HL-60 (cell line): ENCODE data around the gene PABPC1L.

Experiments used
- DNase-seq, 2 experiments: peaks; one replicate each; pipeline ENCODE4 v3.0.0-alpha.2; 2010 to 2020; ENCODE audit warnings: low read depth in 1 of 2, low spot score in 1 of 2
- H3K27ac ChIP-seq: fragments of 250-450 bp; sonication (Bioruptor Pico); replicated peaks from 2 replicates; pipeline ENCODE4 v1.5.1; 2020; ENCODE audit warnings: mild to moderate bottlenecking, moderate library complexity
- H3K27me3 ChIP-seq: fragments of 250-450 bp; sonication (Bioruptor Pico); 2 replicates; pipeline ENCODE4 v1.5.1; 2021; ENCODE audit warnings: mild to moderate bottlenecking, moderate library complexity; ENCODE audit not compliant: insufficient read depth, poor library complexity, severe bottlenecking
- H3K4me3 ChIP-seq: replicated peaks from 2 replicates; pipeline ENCODE4 v1.5.1; 2011; ENCODE audit warnings: mild to moderate bottlenecking, control low read depth, low read length; ENCODE audit not compliant: insufficient read depth
- GABPA ChIP-seq: IDR thresholded peaks from 2 replicates; pipeline ENCODE4 v1.6.1; 2012; ENCODE audit warnings: low read depth
- POLR2AphosphoS5 ChIP-seq: IDR thresholded peaks from 2 replicates; pipeline ENCODE4 v1.6.1; 2012; ENCODE audit warnings: low read depth
- SPI1 ChIP-seq: IDR thresholded peaks from 2 replicates; pipeline ENCODE4 v1.6.1; 2012; ENCODE audit warnings: low read depth, mild to moderate bottlenecking, borderline replicate concordance
- TF ChIP-seq, protein P1 (sequence below): IDR thresholded peaks from one replicate; pipeline ENCODE4 v1.5.1; 2011; ENCODE audit warnings: low read length, control low read depth, inconsistent platforms; ENCODE audit not compliant: insufficient read depth
- TF ChIP-seq, protein P2 (sequence below): IDR thresholded peaks from 2 replicates; pipeline ENCODE4 v1.6.1; 2012; ENCODE audit warnings: low read depth; ENCODE audit not compliant: insufficient replicate concordance

The PABPC1L gene

DNA sequence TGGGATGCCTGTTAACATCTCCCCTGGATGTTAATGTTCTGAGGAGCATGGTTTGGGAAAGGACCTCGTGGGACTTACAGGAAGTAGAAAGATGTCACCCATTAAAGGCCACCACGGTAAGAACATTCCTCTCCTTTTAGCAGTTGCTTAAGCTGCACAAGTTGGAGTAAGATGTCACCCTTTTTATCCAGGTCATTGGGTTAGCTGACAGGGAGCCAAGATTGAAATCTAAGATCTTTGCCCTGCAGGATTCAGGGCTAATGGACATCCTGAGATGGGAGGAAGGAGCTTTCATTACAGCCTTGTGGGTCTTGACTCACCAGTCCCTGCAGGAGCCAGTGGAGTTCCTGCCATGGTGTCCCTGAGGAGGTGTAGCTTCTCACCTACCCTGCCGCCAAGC, 22.1 kb downstream of the PABPC1L start:
- TF ChIP-seq GABPA, result no peak
- Histone ChIP-seq H3K27ac (no peak overlapping the region), H3K4me3 (no peak overlapping the region), H3K27me3 (no peaks in the 10 kb centered on the region)
- DNase-seq, result no peak

DNA sequence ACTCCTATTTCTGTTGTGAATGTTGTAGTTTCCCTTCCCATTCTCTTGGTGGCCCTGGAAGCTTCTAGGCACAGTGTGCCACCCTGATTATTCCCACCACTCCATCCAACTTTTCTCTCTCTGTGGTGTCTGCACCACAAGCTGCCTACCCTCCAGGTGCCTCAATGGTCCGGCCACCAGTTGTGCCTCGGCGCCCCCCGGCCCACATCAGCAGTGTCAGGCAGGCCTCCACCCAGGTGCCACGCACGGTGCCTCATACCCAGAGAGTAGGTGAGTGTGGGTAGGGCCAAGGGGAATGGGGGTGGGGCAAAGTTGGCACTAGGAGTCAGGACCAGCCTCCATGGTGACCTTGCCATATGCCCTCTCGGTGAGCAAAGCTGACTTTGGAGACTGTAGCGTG, 23.1 kb downstream of the PABPC1L start:
- Histone ChIP-seq H3K27ac (no peak overlapping the region), H3K4me3 (no peak overlapping the region), H3K27me3 (no peaks in the 10 kb centered on the region)
- DNase-seq, result no peak
- TF ChIP-seq, protein P1, sequence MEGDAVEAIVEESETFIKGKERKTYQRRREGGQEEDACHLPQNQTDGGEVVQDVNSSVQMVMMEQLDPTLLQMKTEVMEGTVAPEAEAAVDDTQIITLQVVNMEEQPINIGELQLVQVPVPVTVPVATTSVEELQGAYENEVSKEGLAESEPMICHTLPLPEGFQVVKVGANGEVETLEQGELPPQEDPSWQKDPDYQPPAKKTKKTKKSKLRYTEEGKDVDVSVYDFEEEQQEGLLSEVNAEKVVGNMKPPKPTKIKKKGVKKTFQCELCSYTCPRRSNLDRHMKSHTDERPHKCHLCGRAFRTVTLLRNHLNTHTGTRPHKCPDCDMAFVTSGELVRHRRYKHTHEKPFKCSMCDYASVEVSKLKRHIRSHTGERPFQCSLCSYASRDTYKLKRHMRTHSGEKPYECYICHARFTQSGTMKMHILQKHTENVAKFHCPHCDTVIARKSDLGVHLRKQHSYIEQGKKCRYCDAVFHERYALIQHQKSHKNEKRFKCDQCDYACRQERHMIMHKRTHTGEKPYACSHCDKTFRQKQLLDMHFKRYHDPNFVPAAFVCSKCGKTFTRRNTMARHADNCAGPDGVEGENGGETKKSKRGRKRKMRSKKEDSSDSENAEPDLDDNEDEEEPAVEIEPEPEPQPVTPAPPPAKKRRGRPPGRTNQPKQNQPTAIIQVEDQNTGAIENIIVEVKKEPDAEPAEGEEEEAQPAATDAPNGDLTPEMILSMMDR, result no peak
- TF ChIP-seq GABPA (no peak), SPI1 (no peak)

DNA sequence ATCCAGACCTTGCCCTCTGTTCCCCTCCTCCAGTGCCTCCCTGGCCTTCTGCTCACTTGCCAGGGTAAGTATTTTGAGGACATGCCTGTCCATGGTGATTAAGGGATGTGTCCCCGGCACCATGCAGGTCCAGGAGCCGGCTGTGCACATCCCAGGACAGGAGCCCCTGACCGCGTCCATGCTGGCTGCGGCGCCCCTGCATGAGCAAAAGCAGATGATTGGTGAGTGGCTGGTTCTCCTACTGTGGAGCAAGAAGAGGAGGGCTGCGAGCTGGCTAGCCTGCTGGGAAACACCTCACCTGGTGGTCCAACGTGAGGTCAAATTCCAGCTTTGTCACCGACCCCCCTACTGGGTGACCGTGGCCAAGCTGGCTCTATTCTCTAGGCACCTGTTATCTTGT, 26.6 kb downstream of the PABPC1L start:
- Histone ChIP-seq H3K4me3 (no peak overlapping the region), H3K27me3 (no peaks in the 10 kb centered on the region), H3K27ac (no peak overlapping the region)
- DNase-seq, result no peak
- TF ChIP-seq, protein P2, sequence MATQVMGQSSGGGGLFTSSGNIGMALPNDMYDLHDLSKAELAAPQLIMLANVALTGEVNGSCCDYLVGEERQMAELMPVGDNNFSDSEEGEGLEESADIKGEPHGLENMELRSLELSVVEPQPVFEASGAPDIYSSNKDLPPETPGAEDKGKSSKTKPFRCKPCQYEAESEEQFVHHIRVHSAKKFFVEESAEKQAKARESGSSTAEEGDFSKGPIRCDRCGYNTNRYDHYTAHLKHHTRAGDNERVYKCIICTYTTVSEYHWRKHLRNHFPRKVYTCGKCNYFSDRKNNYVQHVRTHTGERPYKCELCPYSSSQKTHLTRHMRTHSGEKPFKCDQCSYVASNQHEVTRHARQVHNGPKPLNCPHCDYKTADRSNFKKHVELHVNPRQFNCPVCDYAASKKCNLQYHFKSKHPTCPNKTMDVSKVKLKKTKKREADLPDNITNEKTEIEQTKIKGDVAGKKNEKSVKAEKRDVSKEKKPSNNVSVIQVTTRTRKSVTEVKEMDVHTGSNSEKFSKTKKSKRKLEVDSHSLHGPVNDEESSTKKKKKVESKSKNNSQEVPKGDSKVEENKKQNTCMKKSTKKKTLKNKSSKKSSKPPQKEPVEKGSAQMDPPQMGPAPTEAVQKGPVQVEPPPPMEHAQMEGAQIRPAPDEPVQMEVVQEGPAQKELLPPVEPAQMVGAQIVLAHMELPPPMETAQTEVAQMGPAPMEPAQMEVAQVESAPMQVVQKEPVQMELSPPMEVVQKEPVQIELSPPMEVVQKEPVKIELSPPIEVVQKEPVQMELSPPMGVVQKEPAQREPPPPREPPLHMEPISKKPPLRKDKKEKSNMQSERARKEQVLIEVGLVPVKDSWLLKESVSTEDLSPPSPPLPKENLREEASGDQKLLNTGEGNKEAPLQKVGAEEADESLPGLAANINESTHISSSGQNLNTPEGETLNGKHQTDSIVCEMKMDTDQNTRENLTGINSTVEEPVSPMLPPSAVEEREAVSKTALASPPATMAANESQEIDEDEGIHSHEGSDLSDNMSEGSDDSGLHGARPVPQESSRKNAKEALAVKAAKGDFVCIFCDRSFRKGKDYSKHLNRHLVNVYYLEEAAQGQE, result no peak
- TF ChIP-seq SPI1, result no peak
- no peak for TF ChIP-seq POLR2AphosphoS5
- no peak for TF ChIP-seq GABPA
- TF ChIP-seq, protein P1, result no peak

DNA sequence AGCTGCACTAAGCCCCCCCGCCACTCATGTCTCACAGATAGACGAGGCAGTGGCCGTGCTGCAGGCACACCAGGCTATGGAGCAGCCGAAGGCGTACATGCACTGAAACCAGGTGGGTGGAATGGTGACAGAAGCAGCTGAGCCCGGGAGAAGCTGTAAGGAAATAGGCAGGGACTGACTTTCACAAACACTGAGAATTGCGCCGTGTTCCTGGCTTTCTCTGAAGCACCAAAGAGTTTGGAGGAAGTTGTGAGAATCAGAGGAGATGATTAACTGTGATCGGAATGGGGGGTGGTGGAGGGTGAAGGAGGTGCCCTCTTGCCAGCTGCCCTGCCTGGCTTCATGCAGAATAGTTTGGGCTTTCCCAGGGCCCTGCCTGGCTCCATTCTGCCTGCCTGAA, 28.8 kb downstream of the PABPC1L start:
- TF ChIP-seq GABPA, result no peak
- no peak for TF ChIP-seq SPI1
- Histone ChIP-seq H3K4me3 (no peak overlapping the region), H3K27ac (no peak overlapping the region), H3K27me3 (no peaks in the 10 kb centered on the region)
- DNase-seq, result no peak

DNA sequence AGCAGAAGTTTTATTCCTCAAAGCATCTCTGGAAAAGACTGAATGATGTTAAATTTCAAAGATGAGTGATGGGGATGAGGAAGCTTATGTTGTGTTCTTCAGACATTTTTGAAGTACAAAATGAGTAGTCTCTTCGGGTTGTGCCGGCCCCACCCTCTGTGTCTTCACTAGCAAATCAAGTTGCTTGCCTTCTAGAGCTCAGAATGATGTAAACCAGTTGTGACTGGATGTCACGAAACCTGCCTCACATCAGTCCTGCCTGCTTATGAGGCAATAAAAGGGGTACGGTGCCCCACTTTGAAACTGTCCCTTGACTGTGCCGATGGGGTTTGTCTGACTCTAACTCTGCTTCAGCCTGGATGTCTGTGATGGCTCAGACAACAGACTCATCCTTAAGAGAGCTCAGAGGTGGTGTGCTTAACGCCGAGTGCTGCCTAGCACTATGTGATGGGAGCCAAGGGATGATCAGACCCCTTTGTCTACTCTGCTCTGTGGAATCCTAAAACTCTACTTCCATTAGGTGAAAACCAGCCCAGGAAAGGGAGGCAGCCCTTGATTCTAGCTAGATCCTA, 31.3 kb downstream of the PABPC1L start:
- Histone ChIP-seq H3K27me3 (no peaks in the 10 kb centered on the region), H3K27ac (no peak overlapping the region), H3K4me3 (no peak overlapping the region)
- TF ChIP-seq POLR2AphosphoS5, result no peak; the same call in 1 of the 2 replicates
- TF ChIP-seq, protein P1, result no peak
- no peak for DNase-seq
